NT2/D1 (cell line): ENCODE results near the gene CLEC2A.

Experiments
- SUZ12 ChIP-seq: IDR thresholded peaks from 2 replicates; pipeline ENCODE4 v1.6.1; 2011; ENCODE audit not compliant: insufficient read length, insufficient read depth; ENCODE audit errors: extremely low read depth
- YY1 ChIP-seq: IDR thresholded peaks from 2 replicates; pipeline ENCODE4 v1.6.1; 2011; ENCODE audit not compliant: insufficient read length, insufficient read depth
- ZNF274 ChIP-seq: IDR thresholded peaks from 2 replicates; pipeline ENCODE4 v1.6.1; 2011; ENCODE audit warnings: mild to moderate bottlenecking, low read depth, low read length

DNA sequence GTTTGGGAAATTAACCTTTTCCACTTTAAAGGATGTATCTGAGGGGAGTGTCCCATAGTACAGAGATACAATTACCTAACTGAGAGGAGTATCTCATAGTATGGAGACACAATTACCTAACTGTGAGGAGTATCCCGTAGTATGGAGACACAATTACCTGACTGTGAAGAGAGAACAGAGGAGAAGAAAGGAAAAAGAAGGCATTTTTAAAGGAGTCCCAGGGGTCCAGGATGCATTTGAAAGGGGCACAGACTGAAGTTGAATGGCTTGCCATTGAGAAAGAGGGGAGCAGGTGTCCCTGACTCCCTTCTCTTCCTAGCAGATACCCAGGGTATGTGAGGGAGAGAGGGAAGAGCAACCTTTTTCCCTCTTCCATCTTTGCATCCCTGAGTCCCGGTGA, 33.0 kb downstream of the CLEC2A start:
- TF ChIP-seq YY1 (no peak), ZNF274 (no peak), SUZ12 (no peak)
